NCI-H1436 (cell line): ENCODE measurements around the gene GSN.
"Not testable (repeated sequence)": the region's sequence is repeated elsewhere in the genome, so short reads cannot be mapped to it uniquely, and the experiment has no call there.

Source experiments
- DNase-seq: peaks from one replicate; lab custom pipeline; 2025; lab: John Stamatoyannopoulos, UW

GSN gene

DNA sequence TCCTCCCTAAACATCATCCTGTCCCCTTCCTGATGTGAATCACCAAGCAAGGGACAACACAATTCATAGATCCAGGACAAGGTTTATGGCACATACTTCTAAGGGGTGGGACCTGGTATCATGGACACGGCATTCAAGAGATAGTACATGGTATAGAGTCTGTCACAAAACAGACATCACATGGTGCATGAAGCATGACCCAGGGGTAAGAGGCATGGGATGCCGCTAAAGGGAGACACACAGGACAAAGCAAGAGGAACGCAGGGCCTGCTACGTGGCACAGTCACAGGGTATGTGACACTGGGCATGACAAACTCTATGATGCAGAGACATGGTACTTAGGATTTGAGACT lies 20.7 kb downstream of the GSN start:
- no peak for DNase-seq

DNA sequence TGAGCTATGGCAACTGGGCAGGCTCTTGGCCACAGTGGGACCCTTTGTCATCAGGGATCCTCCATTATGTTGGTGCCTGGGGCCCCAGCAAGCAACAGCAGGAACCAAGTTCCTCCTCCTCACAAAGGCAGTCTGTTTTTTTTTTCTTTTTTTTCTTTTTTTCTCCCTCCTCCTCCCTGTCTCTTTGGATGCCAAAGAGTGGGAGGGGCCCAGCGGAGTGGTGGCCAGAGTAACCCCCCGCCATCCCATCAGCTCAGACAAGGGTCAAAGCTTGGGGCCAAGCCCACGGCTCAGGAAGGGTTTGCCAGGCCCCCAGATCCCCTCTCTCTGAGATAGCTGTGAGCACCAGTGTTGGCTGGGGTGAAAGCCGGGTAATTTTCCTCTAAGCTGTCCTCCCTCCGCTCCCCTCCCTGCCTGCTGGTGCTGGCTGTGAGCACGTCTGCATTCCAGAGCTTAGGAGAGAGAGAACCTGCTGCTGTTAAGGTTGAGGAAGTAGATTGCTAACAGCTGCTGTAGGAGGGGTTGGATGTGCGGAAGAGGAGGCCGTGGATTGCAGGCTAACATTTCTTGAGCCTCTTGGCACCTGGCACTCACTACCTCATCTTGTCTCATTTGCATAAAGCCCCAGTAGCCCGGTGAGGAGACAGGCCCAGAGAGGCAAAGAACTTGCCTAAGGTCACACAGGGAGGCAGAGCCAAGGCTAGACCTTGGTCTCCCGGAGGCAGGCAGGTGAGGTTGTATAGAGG lies 21.2 kb downstream of the GSN start:
- DNase-seq, result no peak

DNA sequence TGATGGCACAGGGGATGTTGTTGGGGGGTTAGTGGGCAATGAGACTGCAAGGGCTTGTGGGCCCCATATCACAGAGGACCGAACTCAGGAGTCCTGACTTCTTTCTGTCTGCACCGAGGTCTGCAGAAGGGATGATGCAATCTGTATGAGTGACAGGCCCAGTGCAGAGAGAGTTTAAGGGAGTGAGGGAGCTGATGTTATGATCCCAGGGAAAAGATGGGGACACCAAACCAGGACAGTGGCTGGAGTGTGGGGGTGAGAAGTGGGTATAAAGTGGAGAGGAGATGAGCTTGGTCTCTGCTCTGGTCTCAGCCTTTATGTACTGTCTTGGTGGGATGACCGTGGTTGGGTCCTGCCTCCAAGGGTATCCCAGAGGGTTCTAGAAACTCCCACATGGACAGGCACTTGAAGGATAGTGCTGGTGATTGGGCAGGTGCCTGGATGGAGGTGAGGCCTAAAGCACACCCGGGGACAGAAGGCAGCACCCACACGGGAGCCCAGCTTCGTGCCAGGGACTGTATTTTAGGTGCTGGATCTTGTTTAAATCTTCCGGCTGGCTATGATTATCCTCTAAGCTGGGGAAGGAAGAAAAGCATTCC lies 21.9 kb downstream of the GSN start:
- DNase-seq, result no peak

DNA sequence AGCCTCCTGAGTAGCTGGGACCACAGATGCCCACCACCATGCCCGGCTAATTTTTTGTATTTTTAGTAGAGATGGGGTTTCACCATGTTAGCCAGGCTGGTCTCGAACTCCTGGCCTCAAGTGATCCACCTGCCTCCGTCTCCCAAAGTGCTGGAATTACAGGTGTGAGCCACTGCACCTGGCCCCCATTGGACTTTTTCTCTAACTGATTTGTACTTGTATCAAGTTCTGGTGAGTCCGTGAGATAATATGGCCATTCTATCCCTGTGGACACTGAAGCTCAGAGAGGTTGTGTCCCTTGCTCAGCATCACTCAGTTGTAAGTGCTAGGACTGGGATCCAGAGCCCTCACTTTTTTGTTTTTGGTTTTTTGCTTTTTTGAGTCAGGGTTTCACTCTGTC lies 23.6 kb downstream of the GSN start:
- DNase-seq, result not testable (repeated sequence)

DNA sequence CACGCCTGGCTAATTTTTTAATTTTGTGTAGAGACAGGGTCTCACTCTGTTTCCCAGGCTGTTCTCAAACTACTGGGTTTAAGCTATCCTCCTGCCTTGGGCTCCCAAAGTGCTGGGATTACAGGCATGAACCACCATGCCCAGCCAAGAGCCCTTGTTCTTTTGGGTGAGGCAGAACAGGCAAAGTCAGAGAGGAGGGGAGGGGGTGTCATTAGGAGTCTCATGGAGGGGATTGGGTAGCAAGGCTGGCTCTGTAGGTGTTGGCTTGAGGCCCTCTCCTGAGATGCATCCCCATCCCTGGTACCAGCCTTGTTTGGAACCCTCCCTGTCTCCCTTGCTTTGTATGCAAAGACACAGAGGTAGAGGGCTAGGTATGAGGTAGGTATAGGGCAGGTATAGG lies 24.1 kb downstream of the GSN start:
- DNase-seq, result no peak

DNA sequence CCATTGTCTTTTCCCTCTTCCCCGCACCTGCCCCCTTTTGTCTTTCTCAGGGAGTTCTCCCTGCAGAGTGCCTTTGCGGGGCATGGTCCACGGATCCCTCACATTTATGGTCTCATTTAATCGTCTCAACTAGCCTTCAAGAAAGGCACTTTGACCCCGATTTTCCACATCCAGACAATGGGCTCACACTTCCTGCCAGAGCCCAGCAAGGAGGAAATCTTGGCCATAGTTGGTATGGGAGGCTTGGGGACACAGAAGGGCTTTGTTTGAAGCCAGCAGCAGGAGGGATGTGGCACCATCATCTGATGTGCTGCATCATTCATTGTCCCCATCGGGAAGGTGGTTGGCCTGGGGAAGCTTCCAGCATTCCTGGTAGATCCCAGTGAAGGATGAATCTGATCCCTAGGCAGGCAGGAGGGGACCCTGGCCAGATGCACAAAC lies 24.9 kb downstream of the GSN start:
- DNase-seq, result no peak

DNA sequence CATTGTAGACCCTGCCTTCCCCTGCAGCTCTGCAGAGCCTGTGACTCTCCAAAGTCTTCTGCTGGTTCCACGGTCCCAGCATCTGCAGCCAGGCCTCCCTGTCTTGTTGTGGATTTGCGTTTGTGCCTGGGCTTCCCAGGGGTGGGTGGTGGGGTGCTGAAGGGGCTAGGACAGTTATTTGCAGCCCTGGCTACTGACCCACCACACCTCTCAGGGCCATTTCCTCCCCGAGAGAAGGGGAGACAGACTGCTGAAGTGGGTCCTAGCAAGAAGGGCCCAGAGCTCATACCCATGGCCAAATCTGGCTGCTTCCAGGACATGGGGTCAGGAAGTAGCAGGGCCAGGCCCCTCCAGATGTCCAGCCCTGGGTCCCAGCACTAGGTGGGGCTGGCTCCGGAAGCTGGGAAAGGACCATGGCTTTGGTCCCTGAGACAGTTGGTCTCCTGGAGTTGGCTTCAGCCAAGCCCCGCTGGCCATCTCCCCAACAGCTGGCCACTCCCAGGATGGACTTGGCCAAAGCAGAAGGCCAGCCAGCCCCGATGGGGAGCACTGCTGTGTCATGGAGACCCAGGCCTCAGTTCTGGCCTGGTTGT lies 26.3 kb downstream of the GSN start:
- DNase-seq, result no peak

DNA sequence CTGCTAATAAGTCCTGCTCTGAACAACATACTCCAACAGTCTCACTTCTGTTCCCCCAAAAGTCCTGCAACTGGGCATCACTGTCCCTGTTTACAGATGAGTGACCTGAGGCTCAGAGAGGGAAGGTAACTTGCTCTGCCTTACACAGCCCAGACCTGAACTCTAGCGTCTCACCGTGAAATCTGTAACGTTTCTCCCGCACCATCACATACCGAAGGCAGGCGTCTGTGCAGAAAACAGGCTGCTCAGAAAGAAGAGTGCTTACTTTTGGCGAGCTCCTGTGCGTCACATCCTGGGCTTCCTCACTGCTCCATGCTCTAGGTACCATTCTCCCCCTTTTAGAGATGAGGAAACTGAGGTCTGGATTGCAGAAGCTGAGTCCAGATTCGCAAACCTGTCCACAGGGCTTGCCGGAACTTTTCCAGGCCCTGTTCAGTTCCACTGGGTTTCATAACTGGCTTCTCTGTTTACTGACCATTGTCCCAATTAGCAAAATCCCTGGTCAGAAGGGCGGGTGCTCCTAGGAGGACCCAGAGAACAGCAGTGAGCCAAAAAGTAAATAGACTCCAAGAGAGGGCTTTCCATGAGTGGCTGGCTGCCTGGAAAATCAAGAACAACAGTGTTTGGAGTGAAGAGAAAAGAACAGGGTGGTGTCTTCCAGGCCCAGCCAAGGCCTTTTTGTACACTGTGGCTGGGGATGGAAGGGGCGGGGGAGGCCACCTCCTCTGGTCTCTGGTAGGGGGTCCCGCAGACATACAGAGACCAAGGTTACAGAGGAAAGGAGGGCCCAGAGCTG lies 27.1 kb downstream of the GSN start:
- no peak for DNase-seq

DNA sequence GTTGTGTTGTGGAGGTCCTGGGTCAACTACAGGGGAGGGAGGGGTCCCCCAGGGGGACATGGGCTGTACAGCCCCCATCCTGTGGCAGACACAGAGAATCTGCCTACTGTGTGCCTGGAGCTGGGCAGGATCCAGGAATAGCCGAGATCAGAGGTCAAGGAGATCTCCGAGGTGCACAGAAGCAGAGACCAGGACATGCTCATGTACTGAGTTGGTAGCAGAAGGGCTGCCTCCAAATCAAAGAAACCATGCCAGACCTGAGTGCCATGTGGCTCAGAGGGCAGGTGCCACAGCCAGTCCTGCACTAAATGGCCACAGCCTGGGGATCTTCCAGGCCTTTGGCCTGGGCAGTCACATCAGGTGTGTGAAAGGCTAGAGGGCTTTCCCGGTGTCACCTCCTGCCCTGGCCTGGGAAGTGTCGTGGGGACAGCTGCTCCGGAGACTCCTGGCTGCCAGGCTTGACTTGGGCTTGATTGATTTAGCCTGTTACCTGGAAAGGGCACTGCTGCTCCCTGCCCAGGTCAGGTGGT lies 27.8 kb downstream of the GSN start:
- DNase-seq, result no peak

DNA sequence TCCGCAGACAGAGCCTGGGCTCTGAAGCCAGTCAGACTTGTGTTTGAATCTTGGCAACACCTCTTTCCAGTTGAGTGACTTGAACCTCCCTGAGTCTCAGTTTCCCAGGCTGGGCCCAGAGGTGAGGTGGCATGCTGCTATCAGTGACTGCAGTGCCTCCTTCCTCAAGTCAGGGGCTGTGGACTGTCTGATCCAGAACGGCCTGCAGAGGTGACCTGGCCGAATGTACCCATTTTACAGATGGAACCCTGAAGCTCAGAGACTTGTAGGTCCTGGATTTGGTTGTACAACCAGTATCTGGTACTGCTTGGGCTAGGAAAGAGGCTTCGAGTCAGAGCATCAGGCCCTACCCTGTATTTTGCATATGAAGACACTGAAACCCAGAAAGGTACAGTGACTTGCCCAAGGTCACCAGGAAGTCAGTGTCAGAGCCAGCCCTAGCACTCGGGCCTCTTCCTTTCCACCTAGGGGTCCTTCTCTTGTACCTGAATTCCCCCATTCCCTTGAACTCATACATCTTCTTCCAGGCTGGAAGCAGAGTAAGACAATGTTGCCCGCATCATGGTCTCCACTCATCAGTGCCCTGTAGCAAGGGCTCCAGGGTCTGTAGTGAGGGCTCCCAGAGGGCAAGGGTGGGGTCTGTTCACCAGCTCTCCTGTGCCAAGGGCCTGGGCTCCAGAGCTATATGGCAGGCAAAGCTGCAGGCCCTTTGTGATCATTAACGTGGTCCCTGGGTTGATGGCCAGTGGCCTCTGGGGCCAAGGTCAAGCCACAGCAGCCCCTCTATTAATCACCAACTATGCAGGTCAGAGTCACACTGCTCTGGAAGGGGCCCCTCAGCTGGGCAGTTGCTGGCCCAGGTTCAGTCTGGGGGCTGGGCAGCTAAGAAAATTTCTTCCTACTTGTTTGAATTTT lies 28.5 kb downstream of the GSN start:
- no peak for DNase-seq

DNA sequence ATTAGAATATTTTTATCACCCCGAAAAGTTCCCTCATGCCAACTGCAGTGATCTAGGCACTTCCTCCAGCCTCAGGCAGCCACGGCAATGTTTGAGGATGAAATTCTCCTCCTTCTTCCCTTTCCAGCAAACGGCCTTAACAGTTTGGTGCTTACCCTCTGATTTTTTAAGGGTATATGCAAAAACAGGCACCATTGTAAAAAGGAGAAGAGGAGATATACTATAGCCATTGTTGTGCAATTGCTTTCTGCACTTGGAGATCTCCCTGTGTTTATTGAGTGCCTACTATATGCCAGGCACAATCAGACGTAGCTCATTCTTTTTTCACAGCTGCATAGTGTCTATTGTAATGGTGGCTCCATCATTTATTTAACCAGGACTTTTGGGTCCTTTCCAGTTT lies 29.4 kb downstream of the GSN start:
- no peak for DNase-seq

DNA sequence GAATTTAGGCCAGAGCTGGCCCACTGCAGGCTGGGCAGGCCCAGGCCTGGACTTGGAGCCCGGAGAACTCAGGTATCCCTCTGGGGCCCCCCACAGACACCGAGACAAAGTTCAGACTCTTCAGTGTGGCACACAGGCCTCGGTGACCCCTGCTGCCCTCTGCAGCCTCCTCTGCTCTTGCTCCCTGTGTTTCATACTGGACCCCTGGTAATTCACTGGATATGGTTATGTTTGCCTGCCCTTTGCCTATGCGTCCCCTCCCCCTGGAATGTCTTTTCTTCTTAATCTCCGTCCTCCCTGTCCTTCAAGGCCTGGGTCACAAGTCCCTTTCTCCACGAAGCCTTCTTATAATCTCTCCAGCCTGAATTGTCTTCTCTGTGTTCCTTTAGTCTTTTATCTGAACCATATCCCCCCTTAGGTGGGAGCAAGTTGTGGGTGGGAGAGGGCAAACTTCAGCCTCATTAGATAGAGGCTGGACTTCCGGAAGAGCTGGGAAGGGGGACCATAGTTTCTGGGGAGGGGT lies 30.1 kb downstream of the GSN start:
- no peak for DNase-seq

DNA sequence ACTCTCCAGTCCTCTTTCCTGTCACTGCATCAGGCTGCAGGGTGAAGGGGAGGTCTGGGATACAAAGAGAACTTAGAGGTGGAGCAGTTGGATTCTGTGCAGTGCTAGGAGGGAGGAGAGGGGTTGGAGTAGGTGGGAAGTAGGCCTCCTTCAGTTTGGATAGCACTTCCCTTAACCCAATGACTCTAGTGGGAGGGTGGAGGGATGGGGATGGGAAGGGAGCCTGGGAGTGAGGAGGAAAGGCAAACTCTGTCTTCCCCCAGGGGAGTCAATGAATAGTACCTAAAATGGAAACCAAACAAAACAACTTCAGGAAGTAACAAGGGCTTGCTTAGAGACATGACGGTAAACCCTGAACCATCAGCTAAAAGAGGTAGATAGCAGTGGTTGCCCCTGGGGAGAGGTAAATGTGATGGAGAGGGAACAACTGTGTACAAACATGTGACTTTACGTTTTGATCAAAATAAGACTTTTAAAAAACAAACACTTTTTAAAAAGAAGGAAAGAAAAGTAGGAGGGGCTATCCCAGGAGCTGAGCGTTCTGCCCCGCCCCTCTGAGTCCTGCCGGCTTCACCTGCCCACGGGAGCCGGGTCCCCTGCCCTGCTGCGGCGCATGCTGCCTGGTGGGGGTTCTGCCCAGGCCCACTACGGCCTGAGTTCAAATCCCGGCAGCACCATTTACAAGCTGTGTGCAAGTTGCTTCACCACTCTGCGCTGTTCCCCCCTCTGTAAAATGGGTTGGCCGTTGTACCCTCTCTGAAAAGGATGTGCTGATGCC lies 30.9 kb downstream of the GSN start:
- no peak for DNase-seq

DNA sequence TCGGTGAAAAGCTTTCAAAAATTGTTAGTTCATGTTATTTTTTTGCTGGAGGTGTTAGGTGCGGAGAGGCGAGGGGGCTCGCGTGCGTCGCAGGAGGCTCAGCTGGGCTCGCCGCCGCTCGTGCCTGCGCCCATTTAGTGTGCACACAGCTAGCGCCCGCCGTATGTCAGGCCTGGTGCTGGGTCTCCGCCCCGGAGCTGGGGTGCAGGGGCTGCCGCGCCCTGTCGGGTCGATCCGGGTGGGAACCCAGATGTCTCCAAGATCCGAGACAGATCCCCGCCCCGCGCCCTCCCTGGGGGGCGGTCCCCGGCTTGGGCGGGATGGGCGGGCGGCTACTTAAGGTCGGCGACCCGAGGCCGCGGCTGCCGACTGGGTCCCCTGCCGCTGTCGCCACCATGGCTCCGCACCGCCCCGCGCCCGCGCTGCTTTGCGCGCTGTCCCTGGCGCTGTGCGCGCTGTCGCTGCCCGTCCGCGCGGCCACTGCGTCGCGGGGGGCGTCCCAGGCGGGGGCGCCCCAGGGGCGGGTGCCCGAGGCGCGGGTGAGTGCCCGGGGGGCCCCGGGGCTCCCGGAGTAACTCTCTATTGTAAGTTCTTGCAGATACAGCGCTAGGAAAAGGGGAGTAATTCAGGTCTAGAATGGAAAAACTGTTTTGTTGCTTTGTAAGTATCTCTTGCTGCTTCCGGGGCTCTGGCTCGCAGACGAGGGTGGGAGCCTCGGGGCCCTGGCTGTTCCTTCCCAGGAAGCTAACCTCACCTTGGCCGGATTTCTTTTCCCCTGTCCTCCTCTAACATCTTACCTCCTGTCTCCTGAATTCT lies 31.7 kb downstream of the GSN start:
- no peak for DNase-seq

DNA sequence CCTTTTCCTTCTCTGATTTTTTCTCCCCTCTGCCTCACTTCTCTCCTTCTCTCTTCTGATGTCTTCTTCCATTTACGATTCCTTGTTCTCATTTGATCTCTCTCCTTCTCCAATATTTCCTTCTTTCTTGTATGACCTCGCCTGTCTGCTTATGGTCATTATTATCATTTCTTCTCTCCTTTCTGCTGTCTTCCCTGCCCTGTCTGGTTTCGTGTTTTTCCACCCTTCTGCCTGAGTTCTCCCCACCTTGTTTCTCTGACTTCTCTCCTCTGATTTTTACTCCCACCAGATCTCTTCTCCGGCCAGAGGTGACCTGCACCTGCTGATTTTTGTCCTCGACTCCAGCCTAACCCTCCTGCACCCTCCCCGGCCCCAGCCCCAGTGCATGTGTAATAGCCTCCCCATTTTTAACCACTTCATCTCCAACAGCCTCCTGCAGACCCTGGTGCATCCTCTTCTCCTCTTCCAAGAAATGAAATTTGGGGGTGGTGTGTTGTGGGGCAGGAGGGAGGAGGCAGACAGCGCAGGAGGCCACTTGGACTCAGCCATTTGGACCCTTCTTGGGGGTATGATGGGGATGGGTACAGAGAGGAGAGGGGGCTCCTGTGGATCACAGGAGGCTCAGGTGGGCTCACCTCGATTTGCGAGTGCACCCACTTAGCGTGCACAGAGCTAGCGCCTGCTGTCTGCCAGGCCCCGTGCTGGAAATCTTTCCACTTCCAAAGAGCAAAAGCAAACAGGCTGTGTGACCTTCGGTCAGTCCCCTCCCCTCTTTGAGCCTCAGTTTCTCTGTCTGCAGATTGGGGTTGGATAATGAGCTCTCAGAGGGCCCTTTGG lies 32.5 kb downstream of the GSN start:
- no peak for DNase-seq

DNA sequence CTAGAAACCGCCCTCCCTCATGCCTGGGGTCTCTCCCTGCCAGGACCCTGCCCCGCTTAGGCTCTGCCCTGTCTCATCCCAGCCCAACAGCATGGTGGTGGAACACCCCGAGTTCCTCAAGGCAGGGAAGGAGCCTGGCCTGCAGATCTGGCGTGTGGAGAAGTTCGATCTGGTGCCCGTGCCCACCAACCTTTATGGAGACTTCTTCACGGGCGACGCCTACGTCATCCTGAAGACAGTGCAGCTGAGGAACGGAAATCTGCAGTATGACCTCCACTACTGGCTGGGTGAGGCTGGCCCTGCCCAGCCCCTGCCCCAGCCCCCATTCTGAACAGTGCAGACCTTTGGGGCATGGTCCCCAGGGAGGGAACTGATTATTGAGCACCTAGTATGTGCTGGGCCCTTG lies 33.9 kb downstream of the GSN start:
- DNase-seq, result no peak

DNA sequence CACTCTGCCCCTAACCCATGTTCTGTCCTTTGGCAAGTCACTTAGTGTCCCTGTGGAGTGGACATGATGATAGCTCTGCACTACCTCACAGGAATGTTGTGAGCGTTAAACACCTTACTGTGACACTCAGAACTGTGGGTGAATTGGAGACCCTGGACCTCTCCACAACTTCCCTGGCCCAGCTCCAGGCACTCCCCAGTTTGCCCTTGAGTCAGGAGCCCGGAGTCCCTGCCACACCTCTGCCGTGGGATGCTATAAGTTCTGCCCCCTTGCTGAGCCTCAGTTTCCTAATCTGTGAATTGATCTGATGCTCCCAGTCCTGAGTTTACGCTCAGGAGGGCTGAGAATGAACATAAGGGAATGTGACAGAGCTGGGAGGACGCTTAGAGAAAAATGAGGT lies 34.4 kb downstream of the GSN start:
- DNase-seq, result no peak

DNA sequence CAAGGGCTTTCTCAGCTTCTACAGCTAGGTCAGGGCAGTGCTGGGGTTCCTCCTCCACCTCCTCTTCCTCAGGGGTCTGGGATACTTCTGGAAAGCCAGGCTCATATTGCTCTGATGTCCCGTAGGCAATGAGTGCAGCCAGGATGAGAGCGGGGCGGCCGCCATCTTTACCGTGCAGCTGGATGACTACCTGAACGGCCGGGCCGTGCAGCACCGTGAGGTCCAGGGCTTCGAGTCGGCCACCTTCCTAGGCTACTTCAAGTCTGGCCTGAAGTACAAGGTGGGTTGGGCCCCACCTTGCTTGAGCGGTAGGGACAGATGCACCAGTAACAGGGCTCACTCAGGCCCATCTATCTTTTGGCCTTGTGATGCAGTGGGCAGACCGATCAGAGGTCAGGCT lies 34.8 kb downstream of the GSN start:
- DNase-seq, result no peak
